GM19043 (cell line): ENCODE data around the gene GSAP.
"Not testable (repeated sequence)": the region's sequence is repeated elsewhere in the genome, so short reads cannot be mapped to it uniquely, and the experiment has no call there.

Source experiments
- ATAC-seq: cut with Tn5 transposase; IDR thresholded peaks from one replicate; pipeline ENCODE4 v1.9.1; 2021; ENCODE audit warnings: low read depth; ENCODE audit not compliant: unreplicated experiment

Gene GSAP

GRCh38 chr7:77306231-77307067 lies 109.7 kb downstream of the GSAP start:
- no peak for ATAC-seq

DNA sequence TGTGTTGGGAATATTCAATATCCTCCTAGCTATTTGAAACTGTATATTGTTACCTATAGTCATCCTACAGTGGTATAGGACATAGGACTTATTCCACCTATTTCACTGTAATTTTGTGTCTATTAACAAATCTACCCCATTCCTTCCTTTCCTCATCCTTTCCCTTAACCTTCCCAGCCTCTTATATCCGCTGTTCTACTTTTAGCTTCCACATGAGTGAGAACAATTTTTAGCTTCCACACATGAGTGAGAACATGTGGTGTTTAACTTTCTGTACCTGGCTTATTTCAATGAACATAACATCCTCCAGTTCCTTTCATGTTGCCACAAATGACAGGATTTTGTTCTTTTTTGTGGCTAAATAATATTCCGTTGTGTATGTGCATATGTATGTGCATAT lies 120.6 kb downstream of the GSAP start:
- ATAC-seq = no peak

- ATAC-seq = no peak
These were observed 123.1 kb downstream of the GSAP start for GRCh38 chr7:77293046-77293445.

DNA sequence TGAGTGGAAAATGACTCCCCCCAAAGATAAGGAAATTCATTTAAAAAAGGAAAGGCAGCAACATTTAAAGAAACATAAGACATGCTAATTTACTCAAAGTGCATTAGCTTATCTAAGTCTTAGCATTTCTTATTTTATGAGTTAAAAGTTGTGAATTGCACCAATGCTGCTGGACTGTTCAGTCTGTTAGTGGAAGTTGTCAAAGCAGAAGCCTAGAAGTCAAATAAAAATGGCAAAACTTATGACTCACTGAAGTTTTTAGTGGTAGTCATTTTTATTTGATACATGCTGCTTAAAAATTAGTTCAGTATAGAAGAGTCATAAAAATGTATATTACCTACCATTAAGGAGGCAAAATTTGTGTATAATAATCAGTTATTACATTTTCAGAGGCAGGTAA lies 125.7 kb downstream of the GSAP start:
- no peak for ATAC-seq

DNA sequence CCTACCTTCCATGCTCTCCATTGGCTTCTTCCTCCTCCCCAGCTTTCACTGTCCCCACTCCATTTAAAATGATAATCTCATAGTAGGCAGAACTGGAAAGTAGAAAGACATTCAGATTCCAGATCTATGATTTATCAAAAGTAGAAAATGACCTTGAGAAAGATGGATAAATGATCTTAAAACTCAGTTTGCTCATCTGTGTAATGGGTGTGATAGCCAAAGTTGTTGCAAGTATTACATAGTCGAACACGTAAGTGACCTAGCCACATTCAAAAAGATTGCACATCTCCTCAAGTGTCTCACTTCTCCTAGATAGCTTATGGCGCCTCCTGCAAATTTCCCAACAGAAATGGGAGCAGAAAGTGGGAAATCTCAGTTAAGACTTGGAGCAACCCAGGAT lies 126.8 kb downstream of the GSAP start:
- no peak for ATAC-seq

- no peak for ATAC-seq
These were observed 127.4 kb downstream of the GSAP start for GRCh38 chr7:77288676-77289320.

DNA sequence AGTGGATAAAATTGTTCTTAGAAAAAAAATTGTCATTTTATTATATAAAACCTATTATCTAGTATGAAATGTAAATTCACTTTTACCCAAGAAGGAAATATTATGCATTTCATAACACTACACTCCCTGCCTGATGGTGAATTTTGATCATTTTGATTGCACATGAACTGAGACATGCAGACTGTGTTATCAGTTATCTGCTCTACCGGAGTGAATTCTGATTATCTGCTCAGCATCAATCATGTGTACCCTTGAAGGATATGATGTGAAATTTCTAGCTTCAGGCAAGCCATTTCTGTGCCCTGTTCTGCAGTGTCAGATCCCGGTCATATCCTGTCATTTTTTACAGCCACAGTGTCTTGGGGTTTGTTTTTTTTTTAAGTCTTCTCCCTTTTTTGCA lies 131.5 kb downstream of the GSAP start:
- no peak for ATAC-seq

DNA sequence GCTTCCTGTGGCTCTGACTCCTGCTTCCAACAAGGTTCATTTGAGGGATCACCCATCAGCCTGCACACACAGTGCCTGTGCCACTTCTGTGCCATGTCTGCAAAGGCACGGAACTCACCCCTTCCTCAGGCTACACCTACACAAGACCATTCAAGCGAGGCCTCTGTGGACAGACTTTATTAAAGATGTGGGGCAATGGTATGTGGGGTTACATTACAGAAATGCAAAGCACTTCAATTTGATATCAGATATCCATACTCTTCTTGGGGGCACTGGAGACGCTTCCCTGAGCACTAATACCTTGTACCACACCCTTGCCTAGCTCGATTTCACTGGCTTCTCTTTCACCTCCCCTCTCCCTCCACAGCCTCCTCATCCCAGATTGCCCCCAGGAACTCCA lies 132.1 kb downstream of the GSAP start:
- ATAC-seq = no peak

DNA sequence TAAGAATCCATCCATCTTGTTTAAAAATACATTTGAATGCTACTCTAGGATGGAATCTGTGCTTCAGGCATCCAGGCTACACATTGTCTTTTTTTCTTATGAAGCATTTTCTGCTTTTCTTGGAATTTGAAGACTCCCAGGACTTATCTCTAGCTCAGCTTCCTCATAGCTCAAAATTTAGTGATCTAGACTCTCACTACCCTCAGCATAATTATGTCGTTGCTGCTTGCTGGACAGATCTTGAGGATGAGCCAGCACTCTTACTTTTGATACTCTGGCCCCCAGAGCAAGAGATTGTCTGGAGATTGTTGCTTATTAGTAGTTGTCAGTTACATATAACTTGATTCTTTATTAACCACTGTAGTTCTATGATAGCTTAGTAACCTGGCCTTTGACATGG lies 133.3 kb downstream of the GSAP start:
- ATAC-seq = no peak

- ATAC-seq = no peak
These were observed 134.2 kb downstream of the GSAP start for GRCh38 chr7:77281780-77282478.

- ATAC-seq = no peak
These were observed 140.0 kb downstream of the GSAP start for GRCh38 chr7:77276120-77276519.

DNA sequence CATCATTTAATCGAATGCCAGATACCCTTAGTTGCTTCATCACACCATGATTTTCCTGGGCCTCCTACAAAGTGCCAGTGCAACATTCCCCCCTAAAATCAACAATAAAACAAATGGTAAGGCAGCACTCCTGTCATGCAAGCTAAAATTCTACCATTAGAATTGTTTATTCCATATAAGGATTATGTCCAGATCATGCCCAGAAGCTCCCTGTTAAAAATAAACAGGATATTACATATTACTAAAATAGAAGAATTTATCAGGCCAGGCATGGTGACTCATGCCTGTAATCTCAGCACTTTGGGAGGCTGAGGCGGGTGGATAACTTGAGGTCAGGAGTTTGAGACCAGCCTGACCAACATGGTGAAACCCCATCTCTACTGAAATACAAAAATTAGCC lies 140.5 kb downstream of the GSAP start:
- not testable (repeated sequence) for ATAC-seq

- ATAC-seq = no peak
These were observed 144.4 kb downstream of the GSAP start for GRCh38 chr7:77271766-77272165.

- no peak for ATAC-seq
These were observed 146.1 kb downstream of the GSAP start for GRCh38 chr7:77270094-77270480.

GRCh38 chr7:77269360-77270093 lies 146.6 kb downstream of the GSAP start:
- ATAC-seq = peak; percentile 69

- ATAC-seq = peak; percentile 81
These were observed 149.8 kb downstream of the GSAP start for GRCh38 chr7:77266291-77266794.

- no peak for ATAC-seq
These were observed 150.5 kb downstream of the GSAP start for GRCh38 chr7:77265666-77266065.

GRCh38 chr7:77262316-77262715 lies 153.8 kb downstream of the GSAP start:
- no peak for ATAC-seq
